Measurements from ENCODE around the gene DHRS4L2.

- TF ChIP-seq CTCF (IDR thresholded peaks at IDR 0.05) (no peak), POLR2AphosphoS5 (IDR thresholded peaks at IDR 0.05) (no peak), POLR2A (IDR thresholded peaks at IDR 0.05) (no peak)
Observed at GRCh38 chr14:24051176-24051788, 62.6 kb downstream of the DHRS4L2 start.
